ENCODE measurements around the gene FGF2. TPM values are rescaled to one million over a fixed set of nuclear protein-coding genes. Genes with fewer than 3 reads are reported as not detected.
A peak's percentile ranks its signal among the peaks of the same experiment; 100 is the strongest.
"Not testable (repeated sequence)": the region's sequence is repeated elsewhere in the genome, so short reads cannot be mapped to it uniquely, and the experiment has no call there.

FGF2 gene
- total and polyA plus RNA-seq, 5 donors from 2014 or later = not detected

DNA sequence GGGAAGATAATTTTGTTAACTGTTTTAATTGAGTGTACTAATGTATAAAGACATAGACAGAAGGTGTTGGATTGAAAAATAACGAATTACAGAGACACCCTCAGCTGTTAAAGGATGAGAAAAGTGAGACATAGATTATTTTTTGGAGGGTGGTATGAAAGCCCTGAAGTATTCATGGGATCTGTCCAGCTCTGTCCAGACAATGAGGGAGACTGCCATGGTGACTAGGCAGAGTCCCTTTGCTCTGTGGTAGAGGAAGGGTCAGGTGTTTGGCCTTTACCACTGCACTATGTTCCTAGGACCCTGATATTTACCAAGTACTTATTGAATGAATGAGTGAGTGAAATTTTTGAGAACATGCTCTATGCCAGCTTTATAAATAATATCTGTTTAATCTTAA, 11.4 kb downstream of the FGF2 start:
- Mint-ChIP-seq H3K27me3 (peaks cover 16% of the 10 kb centered on the region), H3K4me3 (no peak overlapping the region), H3K36me3 (no peaks in the 10 kb centered on the region), H3K27ac (no peak overlapping the region), H3K4me1 (no peaks in the 10 kb centered on the region), H3K9me3 (no peaks in the 10 kb centered on the region)
- DNase-seq (no peak), ATAC-seq (ENCODE audit: low read depth in 2 of 2) (no peak)
- H3K27me3 ChIP-seq (ENCODE audit: control insufficient read depth, insufficient read depth, low read length) = peaks cover 17% of the 10 kb centered on the region
- H3K4me1 ChIP-seq (ENCODE audit: control insufficient read depth, insufficient read depth, low read length, poor library complexity, severe bottlenecking) = no peaks in the 10 kb centered on the region
- H3K36me3 ChIP-seq (ENCODE audit: control insufficient read depth, insufficient read depth, low read length) = no peaks in the 10 kb centered on the region
- H3K9me3 ChIP-seq (ENCODE audit: control insufficient read depth in 2 of 2, low read length in 2 of 2) = no peaks in the 10 kb centered on the region
- H3K27ac ChIP-seq (ENCODE audit: insufficient read depth, low read length, poor library complexity, severe bottlenecking) = no peak overlapping the region
- H3K4me3 ChIP-seq (ENCODE audit: low read depth, low read length) = no peak overlapping the region

DNA sequence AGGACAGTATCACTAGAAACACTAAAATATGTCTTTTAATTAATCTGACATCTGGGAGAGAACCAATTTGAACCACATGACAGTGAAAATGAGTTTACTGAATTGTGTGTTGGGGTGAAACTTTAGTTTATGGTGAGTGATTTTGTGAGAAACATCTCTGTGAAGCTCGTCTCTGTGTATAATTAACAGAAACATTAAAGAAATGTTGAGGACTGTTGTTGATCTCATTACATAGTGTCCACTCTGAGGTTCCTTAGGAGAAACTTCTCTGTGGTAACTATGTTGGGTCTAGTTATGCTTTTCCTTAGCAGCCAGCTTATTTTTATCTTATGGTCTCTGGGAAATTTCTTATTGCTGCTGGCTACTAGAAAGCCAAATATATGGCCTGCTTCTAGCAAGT, 15.8 kb downstream of the FGF2 start:
- Histone ChIP-seq H3K4me3 (ENCODE audit: low read depth, low read length) (no peak overlapping the region), H3K4me1 (ENCODE audit: control insufficient read depth, insufficient read depth, low read length, poor library complexity, severe bottlenecking) (no peaks in the 10 kb centered on the region), H3K36me3 (ENCODE audit: control insufficient read depth, insufficient read depth, low read length) (no peaks in the 10 kb centered on the region), H3K27me3 (ENCODE audit: control insufficient read depth, insufficient read depth, low read length) (peaks cover 11% of the 10 kb centered on the region), H3K27ac (ENCODE audit: insufficient read depth, low read length, poor library complexity, severe bottlenecking) (no peak overlapping the region), H3K9me3 (ENCODE audit: control insufficient read depth in 2 of 2, low read length in 2 of 2) (no peaks in the 10 kb centered on the region)
- ATAC-seq (ENCODE audit: low read depth in 2 of 2) (no peak), DNase-seq (no peak)
- H3K9me3 Mint-ChIP-seq = no peaks in the 10 kb centered on the region
- H3K27me3 Mint-ChIP-seq = peaks cover 11% of the 10 kb centered on the region
- H3K27ac Mint-ChIP-seq = no peak overlapping the region
- no peaks in the 10 kb centered on the region for H3K4me1 Mint-ChIP-seq
- no peaks in the 10 kb centered on the region for H3K36me3 Mint-ChIP-seq
- H3K4me3 Mint-ChIP-seq = no peak overlapping the region

DNA sequence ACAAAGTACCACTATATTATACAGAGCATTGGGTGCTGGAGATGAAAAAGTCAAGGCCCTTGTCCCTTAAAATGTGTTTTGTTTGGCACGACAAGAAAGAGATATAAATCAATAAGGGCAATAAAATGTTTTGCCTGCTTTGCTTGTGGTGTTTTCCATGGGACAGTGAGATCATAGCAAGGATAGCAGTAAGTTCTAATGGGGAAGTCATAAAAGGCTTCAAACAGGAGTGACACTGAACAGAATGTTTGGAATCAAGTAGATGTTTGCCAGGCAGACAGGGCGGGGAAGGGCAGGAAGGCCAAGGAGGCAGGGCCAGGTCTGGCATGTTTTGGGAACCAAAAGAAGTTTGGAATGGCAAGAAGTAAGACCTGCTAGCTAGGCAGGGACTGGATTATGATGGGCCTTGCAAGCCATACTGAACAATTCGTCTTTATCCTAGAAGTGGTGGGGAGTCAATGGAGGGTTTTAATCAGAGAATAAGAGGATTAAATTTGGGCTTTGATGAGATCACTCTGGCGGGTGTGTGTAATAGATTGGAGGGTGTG, 16.4 kb downstream of the FGF2 start:
- Histone ChIP-seq H3K4me3 (ENCODE audit: low read depth, low read length) (no peak overlapping the region), H3K4me1 (ENCODE audit: control insufficient read depth, insufficient read depth, low read length, poor library complexity, severe bottlenecking) (no peaks in the 10 kb centered on the region), H3K27me3 (ENCODE audit: control insufficient read depth, insufficient read depth, low read length) (peaks cover 9% of the 10 kb centered on the region), H3K27ac (ENCODE audit: insufficient read depth, low read length, poor library complexity, severe bottlenecking) (no peak overlapping the region), H3K36me3 (ENCODE audit: control insufficient read depth, insufficient read depth, low read length) (no peaks in the 10 kb centered on the region), H3K9me3 (ENCODE audit: control insufficient read depth in 2 of 2, low read length in 2 of 2) (no peaks in the 10 kb centered on the region)
- ATAC-seq (ENCODE audit: low read depth in 2 of 2) (no peak), DNase-seq (no peak)
- Mint-ChIP-seq H3K9me3 (no peaks in the 10 kb centered on the region), H3K4me1 (no peaks in the 10 kb centered on the region), H3K27me3 (peaks cover 11% of the 10 kb centered on the region), H3K27ac (peak overlapping the region in 1 of 3 donors; percentile 6), H3K4me3 (no peak overlapping the region), H3K36me3 (no peaks in the 10 kb centered on the region)

DNA sequence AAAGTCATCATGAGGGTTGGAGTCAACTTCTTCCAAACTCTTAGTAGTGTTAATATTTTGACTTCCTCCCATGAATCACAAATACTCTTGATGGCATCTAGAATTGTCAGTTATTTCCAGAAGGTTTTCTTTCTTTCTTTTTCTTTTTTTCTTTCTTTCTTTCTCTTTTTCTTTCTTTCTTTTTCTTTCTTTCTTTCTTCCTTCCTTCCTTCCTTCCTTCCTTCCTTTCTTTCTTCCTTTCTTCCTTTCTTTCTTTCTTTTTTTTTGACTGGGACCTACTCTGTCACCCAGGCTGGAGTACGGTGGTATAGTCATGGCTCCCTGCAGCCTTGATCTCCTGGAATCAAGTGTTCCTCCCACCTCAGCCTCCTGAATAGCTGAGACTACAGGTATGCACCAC, 17.8 kb downstream of the FGF2 start:
- not testable (repeated sequence) for ATAC-seq (ENCODE audit: low read depth in 2 of 2); DNase-seq; H3K4me3 Mint-ChIP-seq; H3K27me3 Mint-ChIP-seq; H3K4me3 ChIP-seq (ENCODE audit: low read depth, low read length); H3K4me1 Mint-ChIP-seq; H3K9me3 Mint-ChIP-seq; H3K4me1 ChIP-seq (ENCODE audit: control insufficient read depth, insufficient read depth, low read length, poor library complexity, severe bottlenecking); H3K27me3 ChIP-seq (ENCODE audit: control insufficient read depth, insufficient read depth, low read length); H3K27ac Mint-ChIP-seq; H3K9me3 ChIP-seq (ENCODE audit: control insufficient read depth in 2 of 2, low read length in 2 of 2); H3K36me3 Mint-ChIP-seq; H3K27ac ChIP-seq (ENCODE audit: insufficient read depth, low read length, poor library complexity, severe bottlenecking); H3K36me3 ChIP-seq (ENCODE audit: control insufficient read depth, insufficient read depth, low read length)

DNA sequence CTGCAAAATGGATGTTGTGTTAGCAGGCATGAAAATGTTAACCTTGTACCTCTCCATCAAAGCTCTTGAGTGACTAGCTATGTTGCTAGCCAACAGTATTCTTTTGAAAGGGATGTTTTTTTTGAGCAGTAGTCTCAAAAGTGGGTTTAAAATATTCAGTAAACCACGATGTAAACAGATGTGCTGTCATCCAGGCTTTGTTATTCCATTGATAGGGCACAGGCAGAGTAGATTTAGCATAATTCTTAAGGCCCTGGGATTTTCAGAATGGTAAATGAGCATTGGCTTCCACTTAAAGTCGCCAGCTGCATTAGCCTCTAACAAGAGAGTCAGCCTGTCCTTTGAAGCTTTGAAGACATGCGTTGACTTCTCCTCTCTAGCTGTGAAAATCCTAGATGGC, 18.4 kb downstream of the FGF2 start:
- Histone ChIP-seq H3K4me3 (ENCODE audit: low read depth, low read length) (no peak overlapping the region), H3K9me3 (ENCODE audit: control insufficient read depth in 2 of 2, low read length in 2 of 2) (no peaks in the 10 kb centered on the region), H3K27me3 (ENCODE audit: control insufficient read depth, insufficient read depth, low read length) (peaks cover 5% of the 10 kb centered on the region), H3K4me1 (ENCODE audit: control insufficient read depth, insufficient read depth, low read length, poor library complexity, severe bottlenecking) (no peaks in the 10 kb centered on the region), H3K27ac (ENCODE audit: insufficient read depth, low read length, poor library complexity, severe bottlenecking) (no peak overlapping the region), H3K36me3 (ENCODE audit: control insufficient read depth, insufficient read depth, low read length) (no peaks in the 10 kb centered on the region)
- Mint-ChIP-seq H3K4me1 (no peaks in the 10 kb centered on the region), H3K4me3 (no peak overlapping the region), H3K27ac (no peak overlapping the region), H3K36me3 (no peaks in the 10 kb centered on the region), H3K9me3 (peaks cover 0 to 1% (median 0%) of the 10 kb centered on the region in 7 donors), H3K27me3 (peaks cover 8% of the 10 kb centered on the region)
- DNase-seq (no peak), ATAC-seq (ENCODE audit: low read depth in 2 of 2) (no peak)

- no peaks in the 10 kb centered on the region for H3K36me3 ChIP-seq (ENCODE audit: control insufficient read depth, insufficient read depth, low read length)
- H3K27ac Mint-ChIP-seq = no peak overlapping the region
- peaks cover 4% of the 10 kb centered on the region for H3K27me3 ChIP-seq (ENCODE audit: control insufficient read depth, insufficient read depth, low read length)
- no peak overlapping the region for H3K4me3 ChIP-seq (ENCODE audit: low read depth, low read length)
- no peaks in the 10 kb centered on the region for H3K36me3 Mint-ChIP-seq
- no peaks in the 10 kb centered on the region for H3K4me1 Mint-ChIP-seq
- H3K27me3 Mint-ChIP-seq = peaks cover 11% of the 10 kb centered on the region
- no peaks in the 10 kb centered on the region for H3K4me1 ChIP-seq (ENCODE audit: control insufficient read depth, insufficient read depth, low read length, poor library complexity, severe bottlenecking)
- no peak for DNase-seq
- H3K9me3 ChIP-seq (ENCODE audit: control insufficient read depth in 2 of 2, low read length in 2 of 2) = no peaks in the 10 kb centered on the region
- ATAC-seq (ENCODE audit: low read depth in 2 of 2) = no peak
- H3K9me3 Mint-ChIP-seq = peaks cover 0 to 1% (median 0%) of the 10 kb centered on the region in 7 donors
- no peak overlapping the region for H3K4me3 Mint-ChIP-seq
- H3K27ac ChIP-seq (ENCODE audit: insufficient read depth, low read length, poor library complexity, severe bottlenecking) = no peak overlapping the region
These were observed 19.1 kb downstream of the FGF2 start for GRCh38 chr4:122845760-122846159.

DNA sequence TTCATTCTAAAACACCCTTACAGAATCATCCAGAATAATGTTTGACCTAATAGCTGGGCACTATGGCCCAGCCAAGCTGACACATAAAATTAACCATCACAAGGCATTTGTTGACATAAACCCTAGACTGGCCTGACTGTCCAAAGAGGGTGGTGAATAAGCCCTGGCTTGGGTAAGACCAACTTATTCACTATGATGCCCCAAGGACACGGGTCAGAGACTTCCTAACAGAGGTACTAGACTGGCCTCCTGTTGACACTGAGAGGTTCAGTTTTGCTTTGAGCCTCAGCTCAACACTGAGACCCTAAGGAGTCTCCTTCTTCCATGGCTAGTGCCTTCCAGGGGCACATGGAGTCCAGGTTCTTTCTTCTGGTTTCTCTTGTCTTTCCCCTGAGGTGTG, 21.3 kb downstream of the FGF2 start:
- H3K4me3 ChIP-seq (ENCODE audit: low read depth, low read length) = no peak overlapping the region
- Mint-ChIP-seq H3K4me3 (no peak overlapping the region), H3K4me1 (no peaks in the 10 kb centered on the region), H3K36me3 (no peaks in the 10 kb centered on the region), H3K27me3 (peaks cover 11% of the 10 kb centered on the region), H3K9me3 (peaks cover 0 to 2% (median 0%) of the 10 kb centered on the region in 7 donors), H3K27ac (no peak overlapping the region)
- no peak for DNase-seq
- no peaks in the 10 kb centered on the region for H3K9me3 ChIP-seq (ENCODE audit: control insufficient read depth in 2 of 2, low read length in 2 of 2)
- no peak overlapping the region for H3K27ac ChIP-seq (ENCODE audit: insufficient read depth, low read length, poor library complexity, severe bottlenecking)
- no peaks in the 10 kb centered on the region for H3K4me1 ChIP-seq (ENCODE audit: control insufficient read depth, insufficient read depth, low read length, poor library complexity, severe bottlenecking)
- H3K36me3 ChIP-seq (ENCODE audit: control insufficient read depth, insufficient read depth, low read length) = no peaks in the 10 kb centered on the region
- no peak for ATAC-seq (ENCODE audit: low read depth in 2 of 2)
- peaks cover 8% of the 10 kb centered on the region for H3K27me3 ChIP-seq (ENCODE audit: control insufficient read depth, insufficient read depth, low read length)

GRCh38 chr4:122849789-122850188, 23.2 kb downstream of the FGF2 start:
- DNase-seq; H3K27ac ChIP-seq (ENCODE audit: insufficient read depth, low read length, poor library complexity, severe bottlenecking); H3K4me3 Mint-ChIP-seq; H3K4me1 Mint-ChIP-seq; H3K9me3 Mint-ChIP-seq; H3K4me1 ChIP-seq (ENCODE audit: control insufficient read depth, insufficient read depth, low read length, poor library complexity, severe bottlenecking); H3K27ac Mint-ChIP-seq; H3K27me3 ChIP-seq (ENCODE audit: control insufficient read depth, insufficient read depth, low read length); H3K36me3 ChIP-seq (ENCODE audit: control insufficient read depth, insufficient read depth, low read length); H3K4me3 ChIP-seq (ENCODE audit: low read depth, low read length); ATAC-seq (ENCODE audit: low read depth in 2 of 2); H3K9me3 ChIP-seq (ENCODE audit: control insufficient read depth in 2 of 2, low read length in 2 of 2); H3K36me3 Mint-ChIP-seq: not testable (repeated sequence)
- peaks cover 17% of the 10 kb centered on the region for H3K27me3 Mint-ChIP-seq

Measured in CD4-positive, CD25-positive, alpha-beta regulatory T cell (primary cell).